ENCODE results near the gene UBXN10.

The UBXN10 gene

DNA sequence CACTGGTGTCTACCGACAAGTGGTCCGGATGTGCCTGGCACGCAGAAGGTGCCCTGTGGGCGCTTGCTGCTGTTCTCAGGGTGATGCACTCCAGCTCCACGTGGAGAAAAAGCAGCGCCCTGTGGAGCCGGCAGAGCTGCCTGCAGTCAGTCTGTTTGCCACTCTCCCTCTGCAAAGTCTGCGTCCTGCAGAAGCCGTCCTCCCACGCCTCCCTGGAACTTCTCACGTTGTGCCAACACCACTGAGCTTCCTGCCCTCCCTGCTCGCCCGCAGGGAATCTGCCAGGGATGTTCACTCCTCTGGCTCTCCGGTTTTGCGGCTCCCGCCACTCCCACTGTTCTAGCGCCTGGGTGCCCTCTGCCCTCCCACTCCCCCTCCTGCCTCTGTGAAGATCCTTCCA lies 19.8 kb upstream of the UBXN10 start:
- Histone ChIP-seq H3K9me3 (ENCODE audit: control insufficient read depth, insufficient read depth, low read length) (no peaks in the 10 kb centered on the region), H3K9ac (ENCODE audit: low read depth, low read length) (no peak overlapping the region), H3K4me1 (ENCODE audit: insufficient read depth, low read length) (peaks cover 6% of the 10 kb centered on the region; the same call in 1 of the 2 replicates), H3K36me3 (ENCODE audit: insufficient read depth, low read length) (no peaks in the 10 kb centered on the region)

- Histone ChIP-seq H3K9ac (ENCODE audit: low read depth, low read length) (no peak overlapping the region), H3K4me1 (ENCODE audit: insufficient read depth, low read length) (peaks cover 9% of the 10 kb centered on the region; the same call in 1 of the 2 replicates), H3K9me3 (ENCODE audit: control insufficient read depth, insufficient read depth, low read length) (no peaks in the 10 kb centered on the region), H3K36me3 (ENCODE audit: insufficient read depth, low read length) (no peaks in the 10 kb centered on the region)
Observed at GRCh38 chr1:20167126-20167525, 18.8 kb upstream of the UBXN10 start.

DNA sequence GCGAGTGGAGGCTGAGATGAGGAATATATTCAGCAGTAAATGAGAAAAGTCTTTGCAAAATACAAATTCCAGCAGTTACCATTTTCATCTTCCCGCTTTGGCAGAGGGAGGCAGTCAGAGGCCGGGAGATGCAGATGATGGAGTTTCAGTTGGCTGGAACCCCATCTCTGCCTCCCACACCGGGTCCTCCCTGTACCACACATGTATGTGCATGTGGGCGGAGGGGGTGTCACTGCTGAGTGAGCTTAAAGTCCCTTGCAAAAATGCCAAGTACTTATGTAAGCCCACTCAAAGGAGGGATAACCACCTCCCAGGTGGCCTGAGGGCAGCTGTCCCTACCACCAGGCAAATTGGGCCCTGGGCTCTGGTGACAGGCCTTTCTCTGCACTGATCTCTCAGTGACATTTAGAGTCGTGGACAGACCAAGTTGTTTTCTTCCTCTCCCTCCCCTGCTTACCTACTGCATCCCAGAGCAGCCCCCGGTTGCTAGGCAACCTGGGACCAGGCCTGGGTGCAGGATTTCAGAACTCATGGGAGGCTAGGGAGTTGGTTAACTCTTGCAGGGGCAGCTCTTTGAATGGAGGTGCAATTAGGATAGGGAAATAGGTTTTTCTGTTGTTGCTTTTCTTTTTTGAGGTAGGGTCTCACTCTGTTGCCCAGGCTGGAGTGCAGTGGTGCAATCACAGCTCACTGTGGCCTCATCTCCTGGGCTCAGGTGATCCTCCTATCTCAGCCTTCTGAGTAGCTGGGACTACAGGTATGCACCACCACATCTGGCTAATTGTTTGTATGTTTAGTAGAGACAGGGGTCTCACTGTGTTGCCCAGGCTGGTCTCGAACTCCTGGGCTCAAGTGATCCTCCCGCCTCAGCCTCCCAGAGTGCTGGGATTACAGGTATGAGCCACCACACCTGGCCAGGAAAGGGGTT lies 17.1 kb upstream of the UBXN10 start:
- H3K9me3 ChIP-seq (ENCODE audit: control insufficient read depth, insufficient read depth, low read length), result no peaks in the 10 kb centered on the region
- H3K4me1 ChIP-seq (ENCODE audit: insufficient read depth, low read length), result peaks cover 9% of the 10 kb centered on the region; the same call in 1 of the 2 replicates
- H3K9ac ChIP-seq (ENCODE audit: low read depth, low read length), result no peak overlapping the region
- no peaks in the 10 kb centered on the region for H3K36me3 ChIP-seq (ENCODE audit: insufficient read depth, low read length)

GRCh38 chr1:20169932-20170331 lies 16.0 kb upstream of the UBXN10 start:
- Histone ChIP-seq H3K4me1 (ENCODE audit: insufficient read depth, low read length) (peaks cover 9% of the 10 kb centered on the region; the same call in 1 of the 2 replicates), H3K9ac (ENCODE audit: low read depth, low read length) (no peak overlapping the region), H3K9me3 (ENCODE audit: control insufficient read depth, insufficient read depth, low read length) (no peaks in the 10 kb centered on the region), H3K36me3 (ENCODE audit: insufficient read depth, low read length) (no peaks in the 10 kb centered on the region)

DNA sequence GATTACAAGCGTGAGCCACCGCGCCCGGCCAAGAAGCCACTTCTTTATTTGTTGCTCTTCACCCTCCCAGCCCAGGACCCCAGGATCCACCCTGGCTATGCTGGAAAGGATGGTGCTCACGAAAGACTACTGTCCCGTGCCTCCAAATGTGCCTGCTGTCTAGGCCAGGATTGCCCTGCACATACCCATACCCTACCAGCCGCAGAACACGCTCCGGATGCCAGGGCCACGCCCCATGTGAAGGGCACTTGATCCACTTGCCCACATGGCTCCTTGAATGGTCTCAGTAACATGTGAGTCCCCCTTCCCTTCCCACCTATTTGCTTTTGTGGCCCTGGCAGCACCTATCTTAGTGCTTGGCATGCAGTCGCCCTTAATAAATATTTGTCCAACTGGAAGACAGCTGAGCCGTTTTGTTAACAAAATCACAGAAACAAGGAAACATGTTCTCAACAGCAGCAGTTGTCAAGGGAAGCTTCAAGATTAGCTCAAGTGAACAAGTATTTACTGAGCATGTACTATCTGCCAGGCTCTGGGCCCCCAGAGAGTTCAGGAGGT lies 13.8 kb upstream of the UBXN10 start:
- Histone ChIP-seq H3K36me3 (ENCODE audit: insufficient read depth, low read length) (no peaks in the 10 kb centered on the region), H3K9me3 (ENCODE audit: control insufficient read depth, insufficient read depth, low read length) (no peaks in the 10 kb centered on the region), H3K9ac (ENCODE audit: low read depth, low read length) (no peak overlapping the region), H3K4me1 (ENCODE audit: insufficient read depth, low read length) (peaks cover 4% of the 10 kb centered on the region; the same call in 1 of the 2 replicates)

GRCh38 chr1:20174937-20175666 lies 10.8 kb upstream of the UBXN10 start:
- Histone ChIP-seq H3K4me1 (ENCODE audit: insufficient read depth, low read length) (peaks cover 4% of the 10 kb centered on the region; the same call in 1 of the 2 replicates), H3K9ac (ENCODE audit: low read depth, low read length) (no peak overlapping the region), H3K9me3 (ENCODE audit: control insufficient read depth, insufficient read depth, low read length) (no peaks in the 10 kb centered on the region)

GRCh38 chr1:20178634-20179370 lies 7.1 kb upstream of the UBXN10 start:
- Histone ChIP-seq H3K4me1 (ENCODE audit: insufficient read depth, low read length) (no peaks in the 10 kb centered on the region), H3K9me3 (ENCODE audit: control insufficient read depth, insufficient read depth, low read length) (no peaks in the 10 kb centered on the region), H3K9ac (ENCODE audit: low read depth, low read length) (no peak overlapping the region), H3K36me3 (ENCODE audit: insufficient read depth, low read length) (no peaks in the 10 kb centered on the region)

More at GRCh38 chr1:20174937-20175666, 10.8 kb upstream of the UBXN10 start:
- H3K36me3 ChIP-seq (ENCODE audit: insufficient read depth, low read length), result no peaks in the 10 kb centered on the region

DNA sequence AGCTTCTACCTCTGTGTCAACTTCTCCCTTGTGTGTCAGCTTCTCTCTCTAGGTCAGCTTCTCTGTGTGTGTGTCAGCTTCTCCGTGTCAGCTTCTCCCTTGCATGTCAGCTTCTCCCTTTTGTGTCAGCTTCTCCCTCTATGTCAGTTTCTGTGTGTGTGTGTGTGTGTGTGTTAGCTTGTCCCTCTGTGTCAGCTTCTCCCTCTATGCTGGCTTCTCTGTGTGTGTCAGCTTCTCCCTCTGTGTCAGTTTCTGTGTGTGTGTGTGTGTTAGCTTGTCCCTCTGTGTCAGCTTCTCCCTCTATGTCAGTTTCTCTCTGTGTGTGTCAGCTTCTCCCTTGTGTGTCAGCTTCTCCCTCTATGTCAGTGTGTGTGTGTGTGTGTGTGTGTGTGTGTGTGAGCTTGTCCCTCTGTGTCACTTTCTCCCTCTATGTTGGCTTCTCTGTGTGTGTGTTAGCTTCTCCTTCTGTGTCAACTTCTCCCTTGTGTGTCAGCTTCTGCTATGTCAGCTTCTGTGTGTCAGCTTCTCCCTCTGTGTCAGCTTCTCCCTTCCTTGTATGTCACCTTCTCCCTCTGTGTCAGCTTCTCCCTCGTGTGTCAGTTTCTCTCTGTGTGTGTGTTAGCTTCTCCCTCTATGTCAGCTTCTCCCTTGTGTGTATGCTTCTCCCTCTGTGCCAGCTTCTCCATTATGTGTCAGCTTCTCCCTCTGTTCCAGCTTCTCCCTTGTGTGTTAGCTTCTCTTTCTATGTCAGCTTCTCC lies 6.3 kb upstream of the UBXN10 start:
- Histone ChIP-seq H3K9me3 (ENCODE audit: control insufficient read depth, insufficient read depth, low read length) (no peaks in the 10 kb centered on the region), H3K9ac (ENCODE audit: low read depth, low read length) (no peak overlapping the region), H3K4me1 (ENCODE audit: insufficient read depth, low read length) (no peaks in the 10 kb centered on the region), H3K36me3 (ENCODE audit: insufficient read depth, low read length) (no peaks in the 10 kb centered on the region)

GRCh38 chr1:20180129-20180843 lies 5.6 kb upstream of the UBXN10 start:
- H3K9ac ChIP-seq (ENCODE audit: low read depth, low read length), result no peak overlapping the region
- H3K4me1 ChIP-seq (ENCODE audit: insufficient read depth, low read length), result no peaks in the 10 kb centered on the region
- no peaks in the 10 kb centered on the region for H3K9me3 ChIP-seq (ENCODE audit: control insufficient read depth, insufficient read depth, low read length)
- no peaks in the 10 kb centered on the region for H3K36me3 ChIP-seq (ENCODE audit: insufficient read depth, low read length)

DNA sequence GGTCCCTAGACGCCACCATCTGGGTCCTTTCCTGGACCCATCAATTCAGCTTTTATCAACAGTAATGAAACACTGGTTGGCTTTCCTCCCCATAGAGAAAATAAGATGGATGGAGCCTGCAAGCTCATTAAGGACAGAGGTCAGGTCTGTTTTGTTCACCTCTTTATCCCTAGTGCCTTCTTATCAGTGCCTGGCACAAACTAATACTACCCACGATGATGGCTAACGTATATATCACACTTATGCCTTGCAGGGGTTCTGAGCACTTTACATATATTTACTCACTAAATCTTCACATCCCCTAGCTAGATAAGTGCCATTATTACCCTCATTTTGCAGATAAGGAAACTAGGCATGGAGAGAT lies 5.1 kb upstream of the UBXN10 start:
- H3K9me3 ChIP-seq (ENCODE audit: control insufficient read depth, insufficient read depth, low read length), result no peaks in the 10 kb centered on the region

DNA sequence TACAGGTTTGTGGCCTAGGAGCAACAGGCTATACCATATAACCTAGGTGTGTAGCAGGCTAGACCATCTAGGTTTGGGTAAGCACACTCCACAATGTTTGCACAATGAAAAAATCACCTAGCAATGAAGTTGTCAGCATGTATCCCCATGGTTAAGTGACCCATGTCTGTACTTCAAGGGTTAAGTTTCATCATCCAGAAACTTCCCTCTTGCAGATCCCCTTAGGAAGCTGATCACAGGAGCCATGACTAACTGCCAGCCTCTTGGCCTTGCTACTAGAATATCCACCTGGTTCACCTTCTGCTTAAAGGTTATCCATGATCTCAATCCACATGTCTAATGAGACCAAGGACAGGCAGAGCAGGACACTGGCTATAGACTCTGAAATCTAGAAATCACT lies 3.5 kb upstream of the UBXN10 start:
- no peaks in the 10 kb centered on the region for H3K4me1 ChIP-seq (ENCODE audit: insufficient read depth, low read length)
- H3K9ac ChIP-seq (ENCODE audit: low read depth, low read length), result no peak overlapping the region
- no peaks in the 10 kb centered on the region for H3K36me3 ChIP-seq (ENCODE audit: insufficient read depth, low read length)
- no peaks in the 10 kb centered on the region for H3K9me3 ChIP-seq (ENCODE audit: control insufficient read depth, insufficient read depth, low read length)

More for the DNA sequence above, 5.1 kb upstream of the UBXN10 start:
- no peak overlapping the region for H3K9ac ChIP-seq (ENCODE audit: low read depth, low read length)
- no peaks in the 10 kb centered on the region for H3K4me1 ChIP-seq (ENCODE audit: insufficient read depth, low read length)
- no peaks in the 10 kb centered on the region for H3K36me3 ChIP-seq (ENCODE audit: insufficient read depth, low read length)

- Histone ChIP-seq H3K4me1 (ENCODE audit: insufficient read depth, low read length) (no peaks in the 10 kb centered on the region), H3K9me3 (ENCODE audit: control insufficient read depth, insufficient read depth, low read length) (no peaks in the 10 kb centered on the region), H3K36me3 (ENCODE audit: insufficient read depth, low read length) (no peaks in the 10 kb centered on the region), H3K9ac (ENCODE audit: low read depth, low read length) (no peak overlapping the region)
Observed at GRCh38 chr1:20183035-20183434, 2.9 kb upstream of the UBXN10 start.

- no peak overlapping the region for H3K9ac ChIP-seq (ENCODE audit: low read depth, low read length)
- H3K36me3 ChIP-seq (ENCODE audit: insufficient read depth, low read length), result no peaks in the 10 kb centered on the region
- no peaks in the 10 kb centered on the region for H3K4me1 ChIP-seq (ENCODE audit: insufficient read depth, low read length)
- no peaks in the 10 kb centered on the region for H3K9me3 ChIP-seq (ENCODE audit: control insufficient read depth, insufficient read depth, low read length)
Observed at GRCh38 chr1:20183616-20184271, 2.2 kb upstream of the UBXN10 start.

All from ES-I3 (cell line).